GM21723 (cell line): ENCODE measurements around the gene TASOR.

ENCODE experiments used
- ATAC-seq: cut with Tn5 transposase; IDR thresholded peaks from one replicate; pipeline ENCODE4 v1.9.1; 2021; ENCODE audit warnings: mild to moderate bottlenecking, moderate library complexity; ENCODE audit not compliant: unreplicated experiment

Gene TASOR

GRCh38 chr3:56689303-56689702 lies 6.2 kb upstream of the TASOR start:
- ATAC-seq: no peak

GRCh38 chr3:56688191-56688590 lies 5.1 kb upstream of the TASOR start:
- ATAC-seq: peak; percentile 52

GRCh38 chr3:56684029-56684428 lies 964 bp upstream of the TASOR start:
- ATAC-seq: no peak

- ATAC-seq: peak; percentile 74
Measured at GRCh38 chr3:56682462-56683121, 473 bp downstream of the TASOR start.

- ATAC-seq: no peak
Measured at GRCh38 chr3:56681984-56682461, 1.0 kb downstream of the TASOR start.

GRCh38 chr3:56680054-56680580 lies 2.9 kb downstream of the TASOR start:
- no peak for ATAC-seq

- ATAC-seq: no peak
Measured at GRCh38 chr3:56677286-56677685, 5.8 kb downstream of the TASOR start.

- ATAC-seq: no peak
Measured at GRCh38 chr3:56673781-56674457, 9.1 kb downstream of the TASOR start.

GRCh38 chr3:56667973-56668579 lies 15.0 kb downstream of the TASOR start:
- ATAC-seq: no peak

GRCh38 chr3:56664823-56665222 lies 18.2 kb downstream of the TASOR start:
- no peak for ATAC-seq

- ATAC-seq: no peak
Measured at GRCh38 chr3:56655709-56656108, 27.4 kb downstream of the TASOR start.

GRCh38 chr3:56654460-56654859 lies 28.6 kb downstream of the TASOR start:
- ATAC-seq: no peak

- no peak for ATAC-seq
Measured at GRCh38 chr3:56645407-56645806, 37.7 kb downstream of the TASOR start.

GRCh38 chr3:56633602-56634535 lies 49.2 kb downstream of the TASOR start:
- no peak for ATAC-seq
